ENCODE measurements around the gene GTF3C1.

Gene GTF3C1

GRCh38 chr16:27410761-27411160, 139.0 kb downstream of the GTF3C1 start:
- TF ChIP-seq TAF1 (IDR thresholded peaks at IDR 0.05; ENCODE audit: borderline replicate concordance, insufficient read depth, low read length) (no peak), POLR2AphosphoS5 (IDR thresholded peaks at IDR 0.05; ENCODE audit: low read depth, low read length) (no peak), FOXP2 (optimal IDR thresholded peaks at IDR 0.05; ENCODE audit: borderline replicate concordance, extremely low read depth, extremely low read length, insufficient read depth) (no peak), SIN3A (IDR thresholded peaks at IDR 0.05; ENCODE audit: borderline replicate concordance, insufficient read depth, low read length) (no peak), REST (IDR thresholded peaks at IDR 0.05; ENCODE audit: insufficient read depth in 1 of 2, low read depth in 2 of 2, low read length in 2 of 2) (no peak)

Measured in PFSK-1 (cell line).